ENCODE data around the gene NBEA.

Gene NBEA

DNA sequence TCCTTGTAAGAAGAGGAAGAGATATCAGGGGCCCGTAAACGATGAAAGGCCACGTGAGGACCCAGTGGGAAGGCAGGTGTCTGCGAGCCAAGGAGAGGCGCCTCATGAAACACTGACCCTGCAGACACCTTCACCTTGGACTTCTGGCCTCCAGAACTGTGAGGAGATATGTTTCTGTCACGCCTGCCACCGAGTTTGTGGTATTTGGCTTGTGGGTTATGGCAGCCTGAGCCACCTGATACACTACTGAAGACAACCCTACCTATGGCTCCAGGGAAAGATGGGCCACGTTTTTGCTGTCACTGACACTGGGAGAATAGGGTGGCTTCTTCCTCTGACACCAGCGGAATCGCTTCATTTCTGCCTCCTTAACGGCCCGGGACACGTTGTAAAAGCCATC lies 752.0 kb downstream of the NBEA start:
- no peak overlapping the region for H3K18ac ChIP-seq (ENCODE audit: low read length)
- no peak overlapping the region for H3K4me2 ChIP-seq (ENCODE audit: low read length)
- H4K8ac ChIP-seq (ENCODE audit: low read depth, low read length) = no peak overlapping the region
- H2BK12ac ChIP-seq (ENCODE audit: low read length) = no peak overlapping the region
- WGBS (ENCODE audit: extremely low coverage, insufficient coverage, insufficient read length) = no CpG with 5 or more reads among the region's 13 CpGs
- H4K91ac ChIP-seq (ENCODE audit: low read depth, low read length) = no peak overlapping the region
- peaks cover 3 to 12% of the 10 kb centered on the region in 2 experiments for H3K4me1 ChIP-seq (ENCODE audit: control insufficient read depth in 1 of 2, insufficient read depth in 2 of 2, low read length in 2 of 2)
- no peak for DNase-seq
- H2AFZ ChIP-seq (ENCODE audit: insufficient read depth, low read length, poor library complexity) = no peak overlapping the region
- H3K27ac ChIP-seq (ENCODE audit: low read depth, low read length) = no peak overlapping the region
- no peak overlapping the region for H3K9ac ChIP-seq (ENCODE audit: low read length)
- H3K27me3 ChIP-seq (ENCODE audit: insufficient read depth, low read length) = no peaks in the 10 kb centered on the region
- no peaks in the 10 kb centered on the region for H3K36me3 ChIP-seq (ENCODE audit: control insufficient read depth in 1 of 2, insufficient read depth in 2 of 2, low read length in 2 of 2)
- H2BK120ac ChIP-seq (ENCODE audit: insufficient read depth, low read length, poor library complexity) = no peak overlapping the region
- no peaks in the 10 kb centered on the region for H3K79me1 ChIP-seq (ENCODE audit: low read length)
- no peak overlapping the region for H2AK5ac ChIP-seq (ENCODE audit: low read length)
- no peaks in the 10 kb centered on the region for H3K79me2 ChIP-seq (ENCODE audit: control insufficient read depth, insufficient read depth, low read length, poor library complexity)
- no peak overlapping the region for H2BK5ac ChIP-seq (ENCODE audit: low read depth, low read length, poor library complexity)
- no peaks in the 10 kb centered on the region for H3K9me3 ChIP-seq (ENCODE audit: insufficient read depth, low read depth, low read length)
- no peak overlapping the region for H3K4me3 ChIP-seq (ENCODE audit: low read depth, low read length)
- no peak overlapping the region for H4K12ac ChIP-seq (ENCODE audit: low read depth, low read length)
- no peak overlapping the region for H3K14ac ChIP-seq (ENCODE audit: low read length)
- H3K23ac ChIP-seq (ENCODE audit: low read length) = no peak overlapping the region
- no peak overlapping the region for H3K4ac ChIP-seq (ENCODE audit: low read depth, low read length)

DNA sequence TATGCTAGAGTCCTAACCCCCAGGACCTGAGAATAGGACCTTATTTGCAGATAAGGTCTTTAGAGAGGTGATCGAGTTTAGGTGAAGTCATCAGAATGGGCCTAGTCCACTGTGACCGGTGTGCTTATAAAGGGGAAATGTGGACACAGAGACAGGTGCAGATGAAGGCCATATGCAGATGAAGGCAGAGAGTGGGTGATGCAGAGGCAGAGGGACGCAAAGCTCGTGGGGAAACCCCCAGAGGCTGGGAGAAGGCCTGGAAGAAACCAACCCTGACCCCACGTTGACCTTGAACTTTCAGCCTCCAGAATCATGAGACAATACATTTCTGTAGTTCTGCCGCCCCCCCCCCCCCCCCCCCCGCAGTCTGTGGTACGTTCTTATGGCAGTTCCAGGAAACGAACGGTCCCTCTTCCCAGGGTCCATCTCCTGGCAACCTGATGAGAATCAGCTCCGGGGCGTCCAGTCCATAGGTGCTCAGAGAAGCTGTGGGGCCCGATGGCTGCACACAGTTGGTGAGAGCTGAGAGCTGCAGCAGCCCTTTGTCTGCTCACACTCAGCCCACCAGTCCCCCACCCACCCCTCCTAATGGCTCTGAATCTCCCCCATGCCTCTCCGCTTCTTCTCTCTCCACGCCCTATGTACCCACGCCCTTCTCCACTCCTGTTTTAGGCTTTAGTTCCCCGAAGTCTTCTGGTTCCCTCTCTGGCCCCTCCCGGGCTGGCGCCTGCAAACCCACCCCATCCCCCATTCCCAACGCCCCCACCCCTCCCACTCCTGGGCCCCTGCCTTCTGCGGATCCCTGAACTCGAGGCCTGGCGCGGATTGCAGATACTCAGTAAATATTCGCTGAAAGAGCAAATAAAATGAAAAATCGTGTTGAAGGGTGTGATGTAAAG lies 752.7 kb downstream of the NBEA start:
- Histone ChIP-seq H3K36me3 (ENCODE audit: control insufficient read depth in 1 of 2, insufficient read depth in 2 of 2, low read length in 2 of 2) (no peaks in the 10 kb centered on the region), H3K9me3 (ENCODE audit: insufficient read depth, low read depth, low read length) (no peaks in the 10 kb centered on the region), H4K12ac (ENCODE audit: low read depth, low read length) (no peak overlapping the region), H3K27ac (ENCODE audit: low read depth, low read length) (no peak overlapping the region), H3K79me1 (ENCODE audit: low read length) (no peaks in the 10 kb centered on the region), H2AK5ac (ENCODE audit: low read length) (no peak overlapping the region), H3K14ac (ENCODE audit: low read length) (no peak overlapping the region), H3K23ac (ENCODE audit: low read length) (no peak overlapping the region), H3K79me2 (ENCODE audit: control insufficient read depth, insufficient read depth, low read length, poor library complexity) (no peaks in the 10 kb centered on the region), H3K9ac (ENCODE audit: low read length) (no peak overlapping the region), H2BK5ac (ENCODE audit: low read depth, low read length, poor library complexity) (no peak overlapping the region), H3K4me1 (ENCODE audit: control insufficient read depth in 1 of 2, insufficient read depth in 2 of 2, low read length in 2 of 2) (peaks cover 3 to 12% of the 10 kb centered on the region in 2 experiments), H2AFZ (ENCODE audit: insufficient read depth, low read length, poor library complexity) (no peak overlapping the region), H3K4me2 (ENCODE audit: low read length) (no peak overlapping the region), H2BK120ac (ENCODE audit: insufficient read depth, low read length, poor library complexity) (no peak overlapping the region), H3K4ac (ENCODE audit: low read depth, low read length) (no peak overlapping the region), H2BK12ac (ENCODE audit: low read length) (no peak overlapping the region), H4K91ac (ENCODE audit: low read depth, low read length) (no peak overlapping the region), H3K18ac (ENCODE audit: low read length) (no peak overlapping the region), H3K27me3 (ENCODE audit: insufficient read depth, low read length) (no peaks in the 10 kb centered on the region), H3K4me3 (ENCODE audit: low read depth, low read length) (no peak overlapping the region), H4K8ac (ENCODE audit: low read depth, low read length) (no peak overlapping the region)
- no CpG with 5 or more reads among the region's 26 CpGs for WGBS (ENCODE audit: extremely low coverage, insufficient coverage, insufficient read length)
- no peak for DNase-seq

DNA sequence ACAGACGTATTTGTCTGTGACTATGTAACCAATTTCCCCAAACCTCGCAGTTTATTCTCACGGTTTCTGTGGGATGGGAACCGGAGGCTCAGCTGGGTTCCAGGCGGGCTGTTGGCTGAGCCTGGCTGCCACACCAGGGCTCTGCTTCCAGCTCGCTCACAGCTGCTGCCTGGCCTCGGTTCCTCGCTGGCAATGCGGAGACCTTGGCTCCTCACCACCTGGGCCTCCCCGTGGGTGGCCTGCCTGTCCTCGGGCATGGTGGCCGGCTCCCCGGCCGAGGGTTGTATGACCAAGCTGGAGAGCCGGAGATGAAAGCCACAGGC lies 753.3 kb downstream of the NBEA start:
- no peak overlapping the region for H2BK5ac ChIP-seq (ENCODE audit: low read depth, low read length, poor library complexity)
- no peak overlapping the region for H3K18ac ChIP-seq (ENCODE audit: low read length)
- no peak overlapping the region for H2BK120ac ChIP-seq (ENCODE audit: insufficient read depth, low read length, poor library complexity)
- H3K4ac ChIP-seq (ENCODE audit: low read depth, low read length) = no peak overlapping the region
- no CpG with 5 or more reads among the region's 15 CpGs for WGBS (ENCODE audit: extremely low coverage, insufficient coverage, insufficient read length)
- no peak overlapping the region for H3K27ac ChIP-seq (ENCODE audit: low read depth, low read length)
- H4K91ac ChIP-seq (ENCODE audit: low read depth, low read length) = no peak overlapping the region
- H2AFZ ChIP-seq (ENCODE audit: insufficient read depth, low read length, poor library complexity) = no peak overlapping the region
- no peaks in the 10 kb centered on the region for H3K36me3 ChIP-seq (ENCODE audit: control insufficient read depth in 1 of 2, insufficient read depth in 2 of 2, low read length in 2 of 2)
- no peaks in the 10 kb centered on the region for H3K27me3 ChIP-seq (ENCODE audit: insufficient read depth, low read length)
- H3K14ac ChIP-seq (ENCODE audit: low read length) = no peak overlapping the region
- H4K12ac ChIP-seq (ENCODE audit: low read depth, low read length) = no peak overlapping the region
- no peak overlapping the region for H2BK12ac ChIP-seq (ENCODE audit: low read length)
- H3K4me1 ChIP-seq (ENCODE audit: control insufficient read depth in 1 of 2, insufficient read depth in 2 of 2, low read length in 2 of 2) = peaks cover 3 to 12% of the 10 kb centered on the region in 2 experiments
- no peaks in the 10 kb centered on the region for H3K79me1 ChIP-seq (ENCODE audit: low read length)
- no peak overlapping the region for H2AK5ac ChIP-seq (ENCODE audit: low read length)
- no peak for DNase-seq
- no peaks in the 10 kb centered on the region for H3K79me2 ChIP-seq (ENCODE audit: control insufficient read depth, insufficient read depth, low read length, poor library complexity)
- H3K9me3 ChIP-seq (ENCODE audit: insufficient read depth, low read depth, low read length) = no peaks in the 10 kb centered on the region
- no peak overlapping the region for H3K4me2 ChIP-seq (ENCODE audit: low read length)
- no peak overlapping the region for H3K9ac ChIP-seq (ENCODE audit: low read length)
- H3K4me3 ChIP-seq (ENCODE audit: low read depth, low read length) = no peak overlapping the region
- H3K23ac ChIP-seq (ENCODE audit: low read length) = no peak overlapping the region
- no peak overlapping the region for H4K8ac ChIP-seq (ENCODE audit: low read depth, low read length)

DNA sequence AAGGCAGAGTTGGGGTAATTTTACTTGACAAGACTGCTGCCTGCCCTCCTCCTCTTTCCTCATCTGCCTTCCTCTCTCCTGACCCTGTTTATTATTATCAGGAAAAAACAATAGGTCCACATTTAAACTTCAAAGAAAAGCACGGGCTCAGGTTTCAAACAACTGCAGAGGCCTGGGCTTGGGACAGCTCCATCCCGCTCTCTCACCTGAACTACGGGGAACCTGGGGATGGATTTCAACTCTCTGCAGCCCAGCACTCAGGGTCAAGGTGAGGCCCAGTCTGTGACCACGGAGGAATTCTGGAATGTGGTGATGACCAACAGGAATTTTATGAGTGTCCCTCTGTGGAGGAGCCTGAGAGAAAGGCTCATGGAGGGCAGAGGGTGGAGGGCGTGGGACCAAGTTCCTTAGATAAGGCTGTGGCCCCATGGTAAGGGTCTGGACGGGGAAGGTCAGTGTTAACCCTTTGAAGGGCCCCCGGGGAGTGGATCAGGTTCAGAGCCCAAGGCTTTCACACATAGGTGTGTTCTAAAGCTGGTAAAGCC lies 755.2 kb downstream of the NBEA start:
- peak in 1 of 2 donors; percentile 44 for DNase-seq
- Histone ChIP-seq H3K4me3 (ENCODE audit: low read depth, low read length) (no peak overlapping the region), H3K79me2 (ENCODE audit: control insufficient read depth, insufficient read depth, low read length, poor library complexity) (no peaks in the 10 kb centered on the region), H3K79me1 (ENCODE audit: low read length) (no peaks in the 10 kb centered on the region), H3K18ac (ENCODE audit: low read length) (no peak overlapping the region), H3K4me1 (ENCODE audit: control insufficient read depth in 1 of 2, insufficient read depth in 2 of 2, low read length in 2 of 2) (peaks cover 3 to 12% of the 10 kb centered on the region in 2 experiments), H4K8ac (ENCODE audit: low read depth, low read length) (no peak overlapping the region), H3K4ac (ENCODE audit: low read depth, low read length) (no peak overlapping the region), H2AFZ (ENCODE audit: insufficient read depth, low read length, poor library complexity) (no peak overlapping the region), H3K27me3 (ENCODE audit: insufficient read depth, low read length) (no peaks in the 10 kb centered on the region), H3K4me2 (ENCODE audit: low read length) (no peak overlapping the region), H3K36me3 (ENCODE audit: control insufficient read depth in 1 of 2, insufficient read depth in 2 of 2, low read length in 2 of 2) (no peaks in the 10 kb centered on the region), H4K91ac (ENCODE audit: low read depth, low read length) (no peak overlapping the region), H3K9ac (ENCODE audit: low read length) (no peak overlapping the region), H2AK5ac (ENCODE audit: low read length) (no peak overlapping the region), H3K14ac (ENCODE audit: low read length) (no peak overlapping the region), H3K23ac (ENCODE audit: low read length) (no peak overlapping the region), H3K27ac (ENCODE audit: low read depth, low read length) (no peak overlapping the region), H2BK12ac (ENCODE audit: low read length) (no peak overlapping the region), H2BK5ac (ENCODE audit: low read depth, low read length, poor library complexity) (no peak overlapping the region), H3K9me3 (ENCODE audit: insufficient read depth, low read depth, low read length) (no peaks in the 10 kb centered on the region), H2BK120ac (ENCODE audit: insufficient read depth, low read length, poor library complexity) (no peak overlapping the region), H4K12ac (ENCODE audit: low read depth, low read length) (no peak overlapping the region)
- WGBS (ENCODE audit: extremely low coverage, insufficient coverage, insufficient read length) = no CpG with 5 or more reads among the region's 7 CpGs
